OCI-LY3 (cell line): ENCODE data around the gene RILPL2.

Experiments
- CTCF ChIP-seq: fragments of 200-600, 300-600 bp; sonication (generic); IDR thresholded peaks from 2 replicates; pipeline ENCODE4 v1.5.1; 2014; ENCODE audit warnings: antibody characterized with exemption, low read length, low read depth
- EZH2phosphoT487 ChIP-seq: fragments of 200-600 bp; shearing (Covaris generic); IDR thresholded peaks from 2 replicates; pipeline ENCODE4 v1.6.1; 2018; ENCODE audit warnings: antibody characterized with exemption, mixed run types, low read depth

- TF ChIP-seq CTCF = no peak
- no peak for TF ChIP-seq EZH2phosphoT487
Observed at GRCh38 chr12:123446333-123446713, 9.8 kb upstream of the RILPL2 start.
